GM18507 (cell line): ENCODE data around the gene RANBP9.

Experiments used
- DNase-seq: peaks from one replicate; pipeline ENCODE4 v3.0.0; 2011; ENCODE audit warnings: low read depth; ENCODE audit not compliant: insufficient read length; ENCODE audit errors: extremely low spot score
- FAIRE-seq: peaks from 2 replicates; lab custom pipeline; 2011; peaks lifted over from hg19 to GRCh38; lab: Jason Lieb, UNC

RANBP9 gene

GRCh38 chr6:13614926-13615791 is 96.5 kb downstream of the RANBP9 start, which contains the start of gene NOL7:
Gene NOL7 (plus strand): TSS chr6:13615335. CDS start chr6:13615359, 24 bp downstream.
- DNase-seq (peak; percentile 97), FAIRE-seq (peak; percentile 98)

- FAIRE-seq (no peak), DNase-seq (no peak)
Observed at GRCh38 chr6:13614126-13614925, 97.3 kb downstream of the RANBP9 start.

- no peak for FAIRE-seq
- DNase-seq, result no peak
Observed at GRCh38 chr6:13613029-13613594, 98.5 kb downstream of the RANBP9 start.

- DNase-seq (no peak), FAIRE-seq (peak; percentile 26)
Observed at GRCh38 chr6:13611715-13612114, 99.9 kb downstream of the RANBP9 start.

GRCh38 chr6:13605634-13606033 is 106.0 kb downstream of the RANBP9 start:
- DNase-seq (no peak), FAIRE-seq (no peak)

- FAIRE-seq (no peak), DNase-seq (no peak)
Observed at GRCh38 chr6:13604546-13605416, 106.9 kb downstream of the RANBP9 start.

- FAIRE-seq (no peak), DNase-seq (no peak)
Observed at GRCh38 chr6:13604135-13604534, 107.5 kb downstream of the RANBP9 start.

- DNase-seq (no peak), FAIRE-seq (no peak)
Observed at GRCh38 chr6:13600036-13600435, 111.6 kb downstream of the RANBP9 start.

GRCh38 chr6:13597073-13597472 is 114.6 kb downstream of the RANBP9 start:
- DNase-seq, result no peak
- no peak for FAIRE-seq

GRCh38 chr6:13593720-13594119 is 117.9 kb downstream of the RANBP9 start:
- FAIRE-seq (no peak), DNase-seq (no peak)

- DNase-seq (no peak), FAIRE-seq (no peak)
Observed at GRCh38 chr6:13593103-13593502, 118.5 kb downstream of the RANBP9 start.

GRCh38 chr6:13591205-13591921 is 120.3 kb downstream of the RANBP9 start:
- FAIRE-seq (no peak), DNase-seq (no peak)

- DNase-seq, result no peak
- peak; percentile 29 for FAIRE-seq
Observed at GRCh38 chr6:13590574-13591153, 121.0 kb downstream of the RANBP9 start.

GRCh38 chr6:13589801-13590200 is 121.8 kb downstream of the RANBP9 start:
- no peak for DNase-seq
- FAIRE-seq, result no peak

- DNase-seq, result no peak
- FAIRE-seq, result no peak
Observed at GRCh38 chr6:13586603-13587542, 124.8 kb downstream of the RANBP9 start.

- FAIRE-seq (no peak), DNase-seq (no peak)
Observed at GRCh38 chr6:13581700-13582229, 129.9 kb downstream of the RANBP9 start.

- FAIRE-seq (no peak), DNase-seq (no peak)
Observed at GRCh38 chr6:13579911-13580310, 131.7 kb downstream of the RANBP9 start.
